ENCODE measurements around the gene OR52K2.
A peak's percentile ranks its signal among the peaks of the same experiment; 100 is the strongest.
"Not testable (repeated sequence)": the region's sequence is repeated elsewhere in the genome, so short reads cannot be mapped to it uniquely, and the experiment has no call there.

The OR52K2 gene

GRCh38 chr11:4448995-4449394 is at the start of gene OR52K2:
Gene OR52K2, plus strand, starts transcription at chr11:4449295. Its CDS starts 45 bp downstream, at chr11:4449340.
- no peak for DNase-seq (ENCODE audit: low spot score)

GRCh38 chr11:4406206-4406605 is 42.9 kb upstream of the OR52K2 start:
- not testable (repeated sequence) for DNase-seq (ENCODE audit: low spot score)

- DNase-seq (ENCODE audit: low spot score), result no peak
These were observed 32.8 kb upstream of the OR52K2 start for GRCh38 chr11:4416306-4416705.

- DNase-seq (ENCODE audit: low spot score), result no peak
These were observed 32.3 kb upstream of the OR52K2 start for GRCh38 chr11:4416816-4417215.

GRCh38 chr11:4418403-4418802 is 30.7 kb upstream of the OR52K2 start:
- DNase-seq (ENCODE audit: low spot score), result no peak

GRCh38 chr11:4430051-4430450 is 19.0 kb upstream of the OR52K2 start:
- no peak for DNase-seq (ENCODE audit: low spot score)

GRCh38 chr11:4433856-4434255 is 15.2 kb upstream of the OR52K2 start:
- no peak for DNase-seq (ENCODE audit: low spot score)

DNA sequence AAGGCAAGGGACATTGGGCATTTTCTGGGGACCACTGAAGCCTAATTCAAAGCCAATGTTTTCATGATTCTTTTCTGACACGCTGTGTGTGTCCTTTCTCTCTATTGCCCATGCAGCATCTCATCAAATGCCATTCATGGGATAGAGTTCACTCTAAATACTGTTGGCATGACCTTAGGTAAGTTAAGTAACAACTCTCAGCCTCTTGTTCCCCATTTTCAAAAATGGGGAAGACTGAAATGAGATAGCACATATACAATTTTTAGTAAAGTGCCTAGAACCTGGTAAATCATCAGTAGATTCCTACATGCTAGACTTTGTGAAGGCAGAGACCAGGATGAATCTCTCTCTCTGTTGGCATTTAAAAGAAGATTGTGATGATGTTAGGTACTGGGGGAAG is 12.7 kb upstream of the OR52K2 start:
- no peak for DNase-seq (ENCODE audit: low spot score)

GRCh38 chr11:4441515-4441914 is 7.6 kb upstream of the OR52K2 start:
- no peak for DNase-seq (ENCODE audit: low spot score)

GRCh38 chr11:4443232-4443891 is 5.7 kb upstream of the OR52K2 start:
- DNase-seq (ENCODE audit: low spot score), result no peak

- no peak for DNase-seq (ENCODE audit: low spot score)
These were observed 4.0 kb downstream of the OR52K2 start for GRCh38 chr11:4453118-4453517.

DNA sequence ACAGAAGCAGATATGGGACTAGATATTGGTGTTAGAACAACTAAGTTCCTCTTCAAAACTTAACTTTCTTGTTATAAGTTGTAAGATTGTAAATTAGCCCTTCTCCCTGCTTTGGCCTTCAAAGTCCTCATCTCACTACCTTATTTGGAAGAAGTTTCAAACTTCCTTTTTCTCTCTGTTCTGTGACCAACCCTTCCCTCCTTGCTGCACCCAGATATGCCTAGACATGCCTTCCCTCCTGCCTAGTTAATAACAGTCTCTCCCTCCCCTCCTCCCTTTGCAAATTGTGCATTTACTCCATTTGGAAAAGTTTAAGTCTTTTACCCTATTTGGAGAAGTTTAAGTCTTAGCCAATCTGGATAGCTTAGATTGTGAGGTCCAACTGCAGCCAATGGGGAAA is 4.9 kb downstream of the OR52K2 start:
- DNase-seq (ENCODE audit: low spot score), result no peak

DNA sequence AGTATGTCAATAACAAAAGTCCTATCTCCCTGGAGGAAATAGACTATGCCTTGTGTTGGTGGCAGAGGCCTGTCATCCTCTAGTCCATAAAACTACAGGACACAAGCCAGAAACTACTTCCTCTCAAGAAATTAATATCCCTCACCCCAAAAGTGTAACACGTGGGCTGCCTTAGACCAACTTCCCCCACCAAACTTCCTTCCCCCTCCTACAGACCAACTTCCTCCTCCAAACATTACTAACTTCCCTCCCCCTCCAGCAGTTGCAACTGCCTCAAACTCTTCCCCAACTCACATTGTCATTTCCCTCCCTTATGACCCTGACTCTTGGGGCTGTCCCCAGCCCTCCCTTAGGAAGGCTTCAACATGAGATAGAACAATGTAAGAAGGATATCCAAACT is 6.3 kb downstream of the OR52K2 start:
- no peak for DNase-seq (ENCODE audit: low spot score)

- DNase-seq (ENCODE audit: low spot score), result no peak
These were observed 10.4 kb downstream of the OR52K2 start for GRCh38 chr11:4459500-4459899.

DNA sequence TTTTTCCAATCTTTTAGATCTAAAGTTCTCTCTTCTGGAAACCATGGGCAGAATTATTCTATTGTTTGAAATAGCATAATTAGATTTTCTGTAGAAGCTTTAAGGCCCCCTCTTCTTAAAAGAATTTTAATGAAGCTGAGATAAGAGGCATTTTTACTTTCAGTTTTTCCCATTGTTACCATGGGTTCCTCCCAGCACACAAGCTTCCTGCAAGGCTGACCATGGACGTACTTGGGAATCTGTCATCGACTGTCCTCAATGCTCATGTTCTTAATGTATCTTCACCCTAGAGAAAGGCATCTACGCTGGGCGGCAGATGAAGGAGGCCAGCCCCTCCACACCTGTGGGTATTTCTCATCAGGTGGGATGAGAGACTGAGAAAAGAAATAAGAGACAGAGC is 11.1 kb downstream of the OR52K2 start:
- no peak for DNase-seq (ENCODE audit: low spot score)

DNA sequence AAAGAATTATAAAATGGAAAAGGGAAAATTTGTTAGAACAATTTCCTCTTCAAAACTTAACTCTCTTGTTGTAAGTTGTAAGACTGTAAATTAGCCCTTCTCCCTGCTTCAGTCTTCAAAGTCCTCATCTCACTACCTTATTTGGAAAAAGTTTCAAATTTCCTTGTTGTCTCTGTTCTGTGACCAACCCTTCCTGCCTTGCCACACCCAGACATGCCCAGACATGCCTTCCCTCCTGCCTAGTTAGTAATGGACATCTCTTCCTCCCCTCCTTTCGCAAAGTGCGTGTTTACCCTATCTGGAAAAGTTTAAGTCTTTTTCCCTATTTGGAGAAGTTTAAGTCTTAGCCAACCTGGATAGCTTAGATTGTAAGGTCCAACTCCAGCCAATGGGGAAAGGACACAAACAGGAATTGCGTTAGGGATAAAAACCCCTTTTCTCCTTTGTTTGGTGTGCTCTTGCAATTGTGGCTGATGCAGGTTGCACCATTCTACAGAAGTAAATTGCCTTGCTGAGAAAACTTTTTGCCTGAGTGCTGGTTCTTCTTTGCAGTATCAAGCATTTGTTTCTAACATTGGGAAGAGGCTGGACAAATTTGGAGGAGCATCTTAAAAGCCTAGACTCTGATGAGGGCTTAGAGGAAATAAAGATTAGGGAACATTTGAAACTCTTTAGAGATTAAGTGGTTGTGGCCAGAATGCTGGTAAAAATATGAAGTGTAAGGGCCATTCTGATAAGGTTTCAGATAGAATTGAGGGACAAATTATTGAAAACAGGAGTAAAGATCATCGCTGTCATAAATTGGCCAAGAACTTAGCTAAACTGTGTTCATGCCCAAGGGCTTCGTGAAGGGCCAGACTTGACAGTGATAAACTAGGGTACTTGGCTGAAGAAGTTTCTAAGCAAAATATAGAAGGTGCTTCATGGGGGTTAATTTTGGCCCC is 15.4 kb downstream of the OR52K2 start:
- peak; percentile 7 for DNase-seq (ENCODE audit: low spot score)

DNA sequence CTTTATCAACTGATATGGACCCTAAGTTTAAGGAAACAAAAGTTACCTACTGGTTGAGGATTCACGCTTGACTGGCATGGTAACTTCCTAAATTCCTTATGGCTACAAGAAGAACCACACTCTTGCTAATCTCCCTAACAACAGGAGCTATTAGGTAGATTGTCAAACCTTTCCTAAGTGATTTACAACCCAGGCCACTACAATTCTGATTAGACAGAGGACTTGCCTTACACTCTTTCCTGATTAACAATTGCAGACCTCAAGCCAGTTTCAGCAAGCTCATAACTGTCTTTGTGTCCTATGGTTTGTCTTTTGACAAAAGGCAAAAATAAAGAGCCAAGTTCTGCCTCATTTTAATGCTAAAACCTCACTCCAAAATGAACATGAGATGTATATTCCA is 16.3 kb downstream of the OR52K2 start:
- peak; percentile 6 for DNase-seq (ENCODE audit: low spot score)

DNA sequence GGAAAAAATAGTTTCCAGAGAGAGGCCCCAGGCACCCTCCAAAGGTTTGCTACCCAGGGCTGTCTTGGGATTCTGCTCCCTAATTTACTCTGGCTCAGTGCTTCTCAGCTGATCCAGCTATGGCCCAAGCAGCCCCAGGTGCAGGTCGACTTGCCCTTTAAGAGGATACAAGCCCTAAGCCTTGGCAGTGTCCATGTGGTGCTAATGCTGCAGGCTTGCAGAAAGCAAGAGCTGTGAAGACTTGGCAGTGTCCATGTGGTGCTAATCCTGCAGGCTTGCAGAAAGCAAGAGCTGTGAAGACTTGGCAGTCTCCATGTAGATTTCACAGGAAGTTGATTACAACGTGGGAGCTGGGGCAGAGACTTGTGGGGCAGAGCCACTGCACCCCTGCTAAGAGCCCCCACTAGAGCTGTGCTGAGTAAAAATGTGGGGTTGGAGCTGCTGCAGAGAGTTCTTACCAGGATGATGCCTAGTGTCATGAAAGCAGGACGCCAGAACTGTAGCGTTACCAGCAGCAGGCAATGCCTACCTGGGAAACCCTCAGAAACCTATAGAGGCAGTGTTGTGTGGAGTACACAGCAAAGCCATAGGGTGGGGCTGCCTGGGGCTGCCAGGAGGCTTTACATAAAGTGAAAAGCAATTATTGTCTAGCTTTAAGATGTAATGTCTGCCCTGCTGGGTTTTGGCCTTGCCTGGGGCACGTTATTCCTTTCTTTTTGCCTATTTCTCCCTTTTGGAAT is 17.2 kb downstream of the OR52K2 start:
- DNase-seq (ENCODE audit: low spot score), result no peak

GRCh38 chr11:4466871-4467442 is 17.9 kb downstream of the OR52K2 start:
- no peak for DNase-seq (ENCODE audit: low spot score)

DNA sequence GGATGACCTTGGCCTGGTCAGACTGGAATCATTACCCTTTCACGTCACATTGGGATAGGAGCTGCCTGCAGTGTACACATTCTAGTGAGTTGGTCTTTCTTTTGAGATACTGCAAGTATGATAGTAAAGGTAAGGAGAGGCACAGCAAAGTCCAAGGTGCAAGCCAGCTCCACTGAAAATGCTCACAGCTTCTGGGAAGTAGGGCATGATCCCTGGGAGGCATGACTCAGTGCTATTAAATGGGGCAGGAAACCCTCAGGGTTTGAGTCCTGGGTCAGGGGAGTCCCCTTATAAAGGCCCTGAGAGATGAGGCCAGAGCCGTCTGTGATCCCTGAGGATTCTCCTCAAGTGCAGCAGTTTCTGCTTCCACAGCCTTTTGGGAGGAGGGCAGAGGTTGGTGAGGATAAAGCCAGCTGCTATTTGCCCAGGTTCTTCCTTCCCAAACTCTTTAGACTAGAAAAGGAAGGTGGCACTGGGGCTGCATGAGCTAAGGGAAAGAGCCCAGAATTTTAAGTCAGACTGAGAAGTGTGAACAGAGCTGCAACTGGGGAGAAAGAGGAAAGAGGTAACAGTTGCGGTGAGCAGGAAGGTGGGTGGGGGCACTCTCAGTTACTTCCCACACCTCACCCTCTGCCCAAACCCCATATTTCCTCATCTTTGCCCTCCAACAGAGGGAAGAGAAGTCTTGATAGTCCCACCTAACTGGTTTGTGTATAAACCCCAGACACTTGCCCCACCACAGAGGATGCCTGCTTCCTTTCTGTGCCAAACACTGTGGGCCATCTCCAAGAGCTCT is 18.9 kb downstream of the OR52K2 start:
- DNase-seq (ENCODE audit: low spot score), result no peak

DNA sequence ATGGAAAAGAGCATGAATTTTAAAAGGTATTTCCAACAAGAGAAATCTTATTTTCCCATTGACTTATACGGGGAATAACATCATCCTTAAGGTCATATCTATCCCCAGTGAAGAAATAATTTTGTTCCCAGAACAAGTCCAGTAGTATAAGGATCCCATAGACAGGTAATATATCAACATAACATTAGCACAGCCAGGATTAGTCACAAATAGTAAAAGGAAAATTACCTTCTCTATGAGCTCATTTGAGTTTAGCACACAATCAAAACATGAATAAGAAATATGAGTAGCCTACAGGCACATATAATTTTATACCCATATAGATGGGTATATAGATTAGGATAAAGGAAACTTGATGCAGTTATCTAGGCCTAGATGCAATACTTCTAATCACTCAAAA is 30.5 kb downstream of the OR52K2 start:
- no peak for DNase-seq (ENCODE audit: low spot score)

Data from kidney tubule cell (primary cell).